Right lobe of liver (tissue), 4 donors: ENCODE measurements around the gene TSHZ3.

Experiments used
- POLR2A ChIP-seq: fragments of 450-650 bp; IDR thresholded peaks from one replicate; pipeline ENCODE4 v1.6.1; 2017; ENCODE audit warnings: antibody characterized with exemption, mild to moderate bottlenecking
- TF ChIP-seq, protein P1 (sequence below), 4 donors: fragments of 200-600 bp in 3 of 4; fragments of 450-650 bp in 1 of 4; IDR thresholded peaks; one replicate each; pipeline versions ENCODE4 v1.5.1 to v1.8.0; 2016 to 2022; ENCODE audit warnings: antibody characterized with exemption in 4 of 4, mild to moderate bottlenecking in 2 of 4
- donor health status: DM: no; HTN: no; CAD: no.
- donor health status: DM: no; HTN: no; CAD: no.
- donor health status: DM: no; HTN: yes; CAD: no.

DNA sequence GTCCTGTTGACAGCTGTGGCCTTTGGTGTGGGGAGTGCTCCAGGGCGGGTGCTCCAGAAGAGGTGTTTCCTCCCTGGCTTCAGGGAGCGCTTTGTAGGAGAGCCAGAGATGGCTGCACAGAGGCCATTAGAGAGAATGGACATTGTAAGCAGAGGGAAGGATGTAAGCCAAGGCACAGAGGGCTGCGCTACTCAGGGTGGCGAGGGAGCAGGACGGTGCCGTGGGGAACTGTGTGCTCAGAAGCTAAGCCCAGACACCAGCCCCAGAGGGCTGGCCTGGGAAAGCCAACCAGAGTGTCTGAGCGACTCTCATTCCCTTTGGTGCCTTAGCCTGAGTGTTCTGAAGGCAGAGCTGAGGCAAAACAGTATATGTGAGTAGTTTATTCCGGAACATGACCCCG, 92.2 kb downstream of the TSHZ3 start:
- TF ChIP-seq POLR2A: no peak
- TF ChIP-seq, protein P1, sequence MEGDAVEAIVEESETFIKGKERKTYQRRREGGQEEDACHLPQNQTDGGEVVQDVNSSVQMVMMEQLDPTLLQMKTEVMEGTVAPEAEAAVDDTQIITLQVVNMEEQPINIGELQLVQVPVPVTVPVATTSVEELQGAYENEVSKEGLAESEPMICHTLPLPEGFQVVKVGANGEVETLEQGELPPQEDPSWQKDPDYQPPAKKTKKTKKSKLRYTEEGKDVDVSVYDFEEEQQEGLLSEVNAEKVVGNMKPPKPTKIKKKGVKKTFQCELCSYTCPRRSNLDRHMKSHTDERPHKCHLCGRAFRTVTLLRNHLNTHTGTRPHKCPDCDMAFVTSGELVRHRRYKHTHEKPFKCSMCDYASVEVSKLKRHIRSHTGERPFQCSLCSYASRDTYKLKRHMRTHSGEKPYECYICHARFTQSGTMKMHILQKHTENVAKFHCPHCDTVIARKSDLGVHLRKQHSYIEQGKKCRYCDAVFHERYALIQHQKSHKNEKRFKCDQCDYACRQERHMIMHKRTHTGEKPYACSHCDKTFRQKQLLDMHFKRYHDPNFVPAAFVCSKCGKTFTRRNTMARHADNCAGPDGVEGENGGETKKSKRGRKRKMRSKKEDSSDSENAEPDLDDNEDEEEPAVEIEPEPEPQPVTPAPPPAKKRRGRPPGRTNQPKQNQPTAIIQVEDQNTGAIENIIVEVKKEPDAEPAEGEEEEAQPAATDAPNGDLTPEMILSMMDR (IDR thresholded peaks at IDR 0.05): no peak
